Stimulated activated CD8-positive, alpha-beta memory T cell treated with anti-CD3 and anti-CD28 coated beads, Interleukin-12 subunit alpha, Interleukin-12 subunit beta, amount 100 ng/mL, for 4 hours (primary cell): Measurements from ENCODE around the gene TRERF1.

ENCODE experiments used
- DNase-seq: peaks from one replicate; pipeline ENCODE4 v3.0.0-alpha.2; 2020; ENCODE audit warnings: low read depth

The TRERF1 gene

GRCh38 chr6:42302411-42302810, 149.3 kb downstream of the TRERF1 start:
- DNase-seq: no peak

- no peak for DNase-seq
These were observed 149.7 kb downstream of the TRERF1 start for GRCh38 chr6:42301986-42302385.

- no peak for DNase-seq
These were observed 151.0 kb downstream of the TRERF1 start for GRCh38 chr6:42300701-42301100.

- no peak for DNase-seq
These were observed 151.5 kb downstream of the TRERF1 start for GRCh38 chr6:42300185-42300584.

DNA sequence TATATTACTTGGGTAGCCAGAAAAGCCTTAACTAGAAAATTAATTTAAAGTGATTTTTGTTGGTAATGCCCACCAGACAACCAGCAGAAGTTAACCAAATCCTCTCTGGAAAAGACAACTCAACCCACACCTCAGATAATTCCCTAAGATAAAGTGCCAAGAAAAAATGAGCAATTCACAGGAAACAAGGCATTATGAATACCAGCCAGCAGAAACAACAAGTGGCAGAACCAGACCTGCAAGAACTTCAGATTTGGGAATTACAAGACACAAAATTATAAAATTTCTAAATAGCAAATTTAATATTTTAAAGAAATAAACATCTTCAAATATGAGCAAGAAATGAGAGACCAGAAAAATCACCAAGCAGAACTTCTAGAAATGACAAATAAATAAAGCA, 154.1 kb downstream of the TRERF1 start:
- no peak for DNase-seq

DNA sequence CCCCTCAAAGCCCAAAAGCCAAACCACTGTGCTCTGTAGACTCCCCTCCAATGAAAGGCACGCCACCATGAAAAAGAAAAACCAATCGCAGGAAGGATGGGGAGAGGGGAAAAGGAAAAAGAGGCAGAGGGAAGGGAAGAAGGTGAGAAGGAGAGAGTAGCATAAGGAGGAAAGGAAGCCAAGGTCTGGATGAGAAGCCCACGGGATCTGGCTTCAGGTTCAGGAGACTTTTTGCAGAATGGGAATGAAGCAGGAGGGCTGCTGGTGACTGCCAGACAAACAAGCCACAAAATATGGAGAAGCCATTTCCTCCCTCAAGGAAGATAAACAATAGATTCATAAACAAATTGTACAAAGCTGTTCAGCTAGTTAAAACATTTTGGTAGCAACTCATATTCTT, 155.1 kb downstream of the TRERF1 start:
- no peak for DNase-seq

DNA sequence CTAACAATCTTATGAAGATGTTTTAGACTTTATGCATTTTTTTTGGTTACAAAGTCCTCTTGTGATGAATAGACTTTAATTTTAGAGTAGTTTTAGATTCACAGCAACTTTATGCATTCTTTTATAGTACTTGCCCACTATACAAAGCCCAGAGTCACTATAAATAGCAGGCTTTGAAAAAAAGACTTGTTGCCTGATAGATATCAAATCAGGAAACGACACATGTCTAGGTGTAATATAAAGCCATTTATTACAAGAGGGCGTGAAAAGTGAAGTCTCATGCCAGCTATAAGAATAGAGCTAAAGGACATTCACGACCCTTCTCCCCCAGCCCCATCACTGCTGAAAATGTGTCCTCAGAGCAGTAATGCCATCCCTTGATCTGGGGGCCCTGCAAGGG, 156.0 kb downstream of the TRERF1 start:
- no peak for DNase-seq

- no peak for DNase-seq
These were observed 156.5 kb downstream of the TRERF1 start for GRCh38 chr6:42295181-42295580.

GRCh38 chr6:42294759-42295158, 157.0 kb downstream of the TRERF1 start:
- DNase-seq: no peak

- no peak for DNase-seq
These were observed 158.2 kb downstream of the TRERF1 start for GRCh38 chr6:42293386-42293977.

GRCh38 chr6:42292004-42292740, 159.6 kb downstream of the TRERF1 start:
- no peak for DNase-seq

GRCh38 chr6:42287756-42288155, 164.0 kb downstream of the TRERF1 start:
- no peak for DNase-seq

DNA sequence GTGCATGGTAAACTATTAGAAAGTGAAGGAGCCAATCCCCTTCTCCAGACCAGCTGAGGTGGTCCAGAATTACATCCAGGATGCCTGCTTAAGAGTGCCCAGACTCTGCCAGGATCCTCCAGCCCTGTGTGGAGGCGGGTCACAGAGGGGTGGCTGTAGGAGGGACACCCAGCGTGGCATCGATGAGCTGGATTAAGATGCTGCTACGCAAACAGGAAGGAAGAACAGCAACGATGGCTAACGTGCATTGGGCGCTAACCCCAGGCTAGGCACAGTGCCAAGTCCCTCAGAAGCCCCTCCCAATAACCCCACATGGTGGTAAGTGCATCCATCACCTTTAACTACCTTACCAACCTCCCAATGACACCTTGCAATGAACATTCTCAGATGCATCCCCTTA, 170.2 kb downstream of the TRERF1 start:
- peak; percentile 45 for DNase-seq

DNA sequence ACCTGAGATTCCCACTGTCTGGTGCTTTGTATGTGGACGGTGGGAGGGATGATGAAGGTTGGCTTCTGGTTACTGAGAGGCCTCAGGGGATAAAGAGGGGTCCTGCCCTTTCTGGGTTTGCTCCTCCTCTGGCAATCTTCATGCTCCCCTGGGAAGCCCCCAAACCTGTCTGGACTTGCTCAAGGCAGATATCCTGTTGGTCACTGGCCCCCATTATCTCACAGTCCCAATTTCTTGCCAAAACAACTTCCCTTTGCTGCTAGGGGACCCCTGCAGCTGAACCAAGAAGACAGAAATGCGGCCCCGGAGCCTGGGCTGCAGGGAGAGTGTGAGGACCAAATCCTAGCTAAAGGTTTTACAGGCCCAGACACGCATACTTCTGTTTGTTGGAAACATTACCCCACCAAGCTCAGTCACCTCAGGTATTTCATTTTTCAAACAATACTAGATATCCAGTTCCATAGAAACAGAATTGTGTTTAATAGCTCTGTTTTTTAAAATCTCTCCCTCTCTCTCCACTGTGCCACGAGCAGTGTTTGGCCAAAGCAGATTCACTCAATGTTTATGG, 170.7 kb downstream of the TRERF1 start:
- no peak for DNase-seq

GRCh38 chr6:42279966-42280629, 171.6 kb downstream of the TRERF1 start:
- DNase-seq: no peak

DNA sequence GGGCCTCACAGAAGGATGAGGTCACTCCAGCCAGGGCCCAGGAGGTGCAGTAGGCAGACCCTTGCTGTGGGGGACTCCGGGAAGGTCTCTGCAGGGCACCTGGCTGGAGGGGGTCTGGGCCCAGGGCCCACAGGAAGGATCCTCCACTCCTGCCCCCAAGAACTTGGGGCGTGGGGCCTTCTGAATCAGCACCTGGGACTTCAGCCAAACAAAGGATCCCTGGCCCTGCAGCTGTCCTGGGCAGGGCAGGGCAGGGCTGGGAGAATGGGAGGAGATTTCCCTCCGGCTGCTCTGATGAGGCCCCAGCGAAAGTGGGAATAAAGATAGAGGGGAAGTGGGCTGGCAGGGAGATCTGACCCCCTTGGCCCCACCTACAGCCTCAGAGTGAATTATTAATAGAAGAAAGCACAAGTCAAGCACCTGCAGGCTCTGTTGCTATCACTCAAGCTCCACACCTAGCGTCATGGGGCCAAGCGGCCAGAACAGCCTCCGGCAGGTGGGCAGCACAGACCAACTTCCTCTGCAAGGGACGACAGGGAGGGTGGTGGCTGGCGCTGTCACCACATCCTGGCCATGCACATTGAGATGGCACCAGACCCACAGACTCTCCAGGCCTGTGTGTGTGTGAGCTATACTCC, 172.5 kb downstream of the TRERF1 start:
- peak; percentile 21 for DNase-seq

DNA sequence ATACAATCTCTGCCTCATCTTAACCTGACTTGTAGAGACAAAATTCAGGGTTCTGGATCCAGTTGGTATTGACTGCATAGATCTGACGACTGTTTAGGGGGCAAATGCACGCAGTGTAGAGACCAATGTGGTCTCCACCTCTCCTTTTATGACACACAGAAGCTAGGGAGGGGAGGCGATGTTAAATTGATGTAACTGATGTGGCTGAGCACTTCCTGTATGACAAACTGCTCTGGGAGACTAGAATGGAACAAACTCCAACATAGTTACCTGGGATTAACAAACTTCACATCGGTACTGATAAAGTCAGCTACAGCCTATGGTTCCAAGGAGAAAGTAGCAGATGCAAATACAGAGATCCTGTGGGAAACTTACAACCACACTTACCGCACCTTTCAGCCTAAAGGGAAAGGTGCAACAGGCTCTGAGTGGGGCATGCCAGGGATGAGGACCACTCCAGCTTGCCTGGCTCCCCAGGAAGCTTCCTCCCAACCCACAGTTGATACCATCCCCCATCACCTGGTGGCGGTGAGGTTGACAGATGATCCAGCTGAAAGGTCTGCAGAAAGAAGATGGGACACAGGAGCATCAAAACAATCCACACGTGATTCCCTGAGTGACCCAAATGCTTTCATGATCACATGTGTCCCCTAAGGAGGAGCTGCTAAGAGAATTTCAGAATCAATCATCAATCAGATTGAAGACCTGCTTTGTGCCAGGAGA, 173.4 kb downstream of the TRERF1 start:
- no peak for DNase-seq

DNA sequence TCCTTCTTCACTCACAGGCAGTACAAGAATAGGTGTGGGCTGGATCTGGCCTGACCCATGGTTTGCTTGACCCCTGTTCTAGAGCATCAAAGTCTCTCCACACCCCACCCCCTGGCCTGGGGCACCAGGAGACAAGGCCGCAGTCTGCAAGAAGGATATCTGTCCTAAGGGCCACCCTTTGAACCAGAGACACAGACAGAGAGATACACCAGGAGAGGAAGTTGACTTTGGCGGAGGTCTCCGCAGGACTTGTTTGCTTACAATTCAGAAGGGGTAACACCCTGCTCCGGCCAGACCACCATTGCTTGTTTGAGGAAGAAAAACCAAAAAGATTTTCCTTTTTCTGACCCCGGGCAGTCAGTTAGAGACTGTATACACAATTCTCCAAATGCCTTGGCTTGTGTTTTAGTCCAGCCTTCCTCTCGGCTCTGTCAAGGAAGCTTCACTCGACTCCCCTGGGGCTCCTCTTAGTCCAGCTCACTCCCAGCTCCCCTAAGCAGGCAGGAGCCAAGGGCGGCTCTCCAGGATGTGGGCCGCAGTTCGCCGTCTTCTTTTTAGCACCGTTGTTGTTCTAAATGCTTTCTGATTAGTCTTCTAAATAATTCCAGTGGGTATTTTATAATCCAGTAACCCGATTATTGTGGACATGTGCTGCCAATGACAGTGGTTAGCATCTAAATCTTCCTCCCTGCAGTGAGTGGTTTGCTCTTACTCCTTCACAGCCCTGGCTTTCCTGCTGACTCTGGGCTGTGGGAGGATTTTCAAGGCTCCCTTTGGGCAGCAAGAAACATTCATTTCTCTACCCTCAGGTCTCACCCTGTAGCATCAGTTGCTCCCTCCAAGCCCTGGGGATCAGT, 175.5 kb downstream of the TRERF1 start:
- no peak for DNase-seq

DNA sequence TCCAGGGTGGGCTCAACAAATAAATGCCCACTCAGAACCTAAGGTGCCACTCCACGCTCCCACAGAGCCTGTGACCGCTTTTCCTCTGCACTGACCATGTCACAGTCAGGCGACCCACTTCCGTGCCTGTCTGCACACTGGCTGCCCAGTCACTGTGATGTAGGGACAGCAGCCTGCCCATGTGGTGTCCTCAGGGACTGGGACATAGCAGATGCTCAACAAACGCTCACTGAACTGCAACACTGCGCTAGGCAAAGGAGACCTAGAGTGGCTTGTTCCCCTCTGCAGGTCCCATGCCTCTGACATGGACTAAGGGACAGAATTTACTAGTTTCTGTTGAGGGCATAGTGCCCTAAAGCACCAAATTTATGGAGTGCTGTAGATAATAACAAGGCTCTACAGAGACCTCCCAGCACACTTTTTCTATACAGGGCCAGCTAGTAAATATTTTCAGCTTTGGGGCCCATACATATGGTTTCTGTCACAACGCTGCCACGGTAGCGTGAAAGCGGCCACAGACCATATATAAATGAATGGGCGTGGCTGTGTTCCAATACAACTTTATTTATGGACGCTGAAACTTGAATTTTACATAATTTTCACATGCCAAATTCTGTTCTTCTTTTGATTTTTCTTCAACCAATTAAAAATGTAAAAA, 176.2 kb downstream of the TRERF1 start:
- no peak for DNase-seq

- no peak for DNase-seq
These were observed 176.8 kb downstream of the TRERF1 start for GRCh38 chr6:42274898-42275297.
